ENCODE data around the gene MEGF11. TPM values are rescaled to one million over a fixed set of nuclear protein-coding genes. Genes with fewer than 3 reads are reported as not detected.

Gene MEGF11
- total and polyA plus RNA-seq, 10 donors = 0.02 to 0.61 (median 0.23) TPM; not detected in 4

- intact Hi-C loops (cut with DNase I; ENCODE audit: low total_unique reads) = no loop called here
- 76 to 88% (median 81%) methylated on average over 15 of the region's 15 CpGs for WGBS, 5 donors
- H3K4me3 ChIP-seq = no peak overlapping the region
- H3K4me1 ChIP-seq = no peaks in the 10 kb centered on the region
- no peak for DNase-seq
- no peaks in the 10 kb centered on the region for H3K36me3 ChIP-seq
- peaks cover 0 to 19% (median 0%) of the 10 kb centered on the region in 7 donors for H3K27me3 ChIP-seq (replicated peaks in 1 of 7)
- TF ChIP-seq POLR2A (IDR thresholded peaks at IDR 0.05) (no peak), CTCF (IDR thresholded peaks at IDR 0.05 in 8 of 11, conservative IDR thresholded peaks at IDR 0.05 in 3 of 11) (no peak), POLR2AphosphoS5 (IDR thresholded peaks at IDR 0.05) (no peak)
- H3K9me3 ChIP-seq = no peaks in the 10 kb centered on the region
- H3K27ac ChIP-seq = no peak overlapping the region
These were observed 156.2 kb downstream of the MEGF11 start for GRCh38 chr15:66097151-66098021.

GRCh38 chr15:66096688-66097058, 156.9 kb downstream of the MEGF11 start:
- Histone ChIP-seq H3K27me3 (replicated peaks in 1 of 7) (peaks cover 0 to 19% (median 0%) of the 10 kb centered on the region in 7 donors), H3K9me3 (no peaks in the 10 kb centered on the region), H3K4me3 (no peak overlapping the region), H3K27ac (no peak overlapping the region), H3K36me3 (no peaks in the 10 kb centered on the region), H3K4me1 (no peaks in the 10 kb centered on the region)
- 67 to 85% (median 79%) methylated on average over 4 to 5 of the region's 5 CpGs for WGBS, 5 donors
- peak; percentile 23 for DNase-seq
- intact Hi-C loops (cut with DNase I; ENCODE audit: low total_unique reads) = no loop called here
- TF ChIP-seq POLR2A (IDR thresholded peaks at IDR 0.05) = no peak
- no peak for TF ChIP-seq CTCF (IDR thresholded peaks at IDR 0.05 in 8 of 11, conservative IDR thresholded peaks at IDR 0.05 in 3 of 11)
- no peak for TF ChIP-seq POLR2AphosphoS5 (IDR thresholded peaks at IDR 0.05)

GRCh38 chr15:66095871-66096687, 157.5 kb downstream of the MEGF11 start:
- WGBS, 5 donors = 68 to 87% (median 77%) methylated on average over 10 to 15 of the region's 15 CpGs
- DNase-seq = peak; percentile 45
- H3K4me1 ChIP-seq = no peaks in the 10 kb centered on the region
- no peak overlapping the region for H3K4me3 ChIP-seq
- no peak for TF ChIP-seq CTCF (IDR thresholded peaks at IDR 0.05 in 8 of 11, conservative IDR thresholded peaks at IDR 0.05 in 3 of 11)
- TF ChIP-seq POLR2A (IDR thresholded peaks at IDR 0.05) = no peak
- TF ChIP-seq POLR2AphosphoS5 (IDR thresholded peaks at IDR 0.05) = no peak
- intact Hi-C loops (cut with DNase I; ENCODE audit: low total_unique reads) = no loop called here
- H3K27ac ChIP-seq = no peak overlapping the region
- H3K27me3 ChIP-seq (replicated peaks in 1 of 7) = peaks cover 0 to 17% (median 0%) of the 10 kb centered on the region in 7 donors
- no peaks in the 10 kb centered on the region for H3K9me3 ChIP-seq
- no peaks in the 10 kb centered on the region for H3K36me3 ChIP-seq

- Histone ChIP-seq H3K27me3 (replicated peaks in 1 of 7) (peaks cover 0 to 15% (median 0%) of the 10 kb centered on the region in 7 donors), H3K36me3 (no peaks in the 10 kb centered on the region), H3K4me3 (no peak overlapping the region), H3K4me1 (no peaks in the 10 kb centered on the region), H3K27ac (no peak overlapping the region), H3K9me3 (no peaks in the 10 kb centered on the region)
- TF ChIP-seq POLR2AphosphoS5 (IDR thresholded peaks at IDR 0.05) (no peak), CTCF (IDR thresholded peaks at IDR 0.05 in 8 of 11, conservative IDR thresholded peaks at IDR 0.05 in 3 of 11) (no peak), POLR2A (IDR thresholded peaks at IDR 0.05) (no peak)
- WGBS, 5 donors = 88 to 96% (median 93%) methylated on average over 9 of the region's 9 CpGs
- intact Hi-C loops (cut with DNase I; ENCODE audit: low total_unique reads) = no loop called here
- DNase-seq = peak; percentile 56
These were observed 159.2 kb downstream of the MEGF11 start for GRCh38 chr15:66094331-66094730.
